Measurements from ENCODE around the gene SHOC1.
"Not testable (repeated sequence)": the region's sequence is repeated elsewhere in the genome, so short reads cannot be mapped to it uniquely, and the experiment has no call there.

SHOC1 gene

GRCh38 chr9:111805262-111805661, 10.5 kb upstream of the SHOC1 start:
- no peak for DNase-seq (ENCODE audit: low read depth)

DNA sequence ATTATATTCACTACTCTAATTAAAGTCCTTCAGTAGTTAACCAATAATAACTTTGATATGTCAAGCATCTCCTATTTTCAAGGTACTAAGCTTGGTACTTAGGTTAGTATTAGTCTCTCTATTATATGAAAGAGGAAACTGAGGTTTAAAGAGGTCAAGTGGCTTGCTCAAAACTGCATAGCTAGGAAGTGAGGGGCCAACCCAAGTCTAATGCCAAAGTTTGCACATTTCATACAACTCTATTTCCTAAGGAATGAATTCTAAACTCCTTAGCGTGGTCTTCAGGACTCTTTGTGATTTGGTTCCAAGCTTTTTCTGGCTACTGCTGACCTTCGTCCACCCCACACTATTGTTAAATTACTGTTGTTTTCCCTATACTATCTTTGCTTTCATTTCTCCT, 9.9 kb upstream of the SHOC1 start:
- no peak for DNase-seq (ENCODE audit: low read depth)

- DNase-seq (ENCODE audit: low read depth) = no peak
Observed at GRCh38 chr9:111803924-111804323, 9.2 kb upstream of the SHOC1 start.

GRCh38 chr9:111799915-111800526, 5.3 kb upstream of the SHOC1 start:
- DNase-seq (ENCODE audit: low read depth) = no peak

DNA sequence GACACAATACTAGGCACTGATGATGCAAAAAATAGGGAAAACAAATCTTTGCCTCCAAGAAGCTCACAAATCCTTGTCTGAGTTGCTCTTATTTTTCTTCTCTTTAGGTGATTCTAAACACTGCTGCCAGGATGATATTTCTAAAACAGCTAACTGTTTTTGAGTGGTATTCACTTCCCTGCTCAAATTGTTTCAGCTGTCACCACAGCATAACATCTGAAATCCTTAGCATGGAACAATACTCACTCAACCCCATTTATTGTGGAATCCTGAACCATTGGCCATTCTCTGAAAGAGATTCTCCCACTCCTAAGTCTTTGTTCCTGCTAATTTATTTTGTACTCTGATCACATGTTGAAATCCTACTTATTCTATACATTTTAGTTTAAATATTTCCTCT, 4.8 kb upstream of the SHOC1 start:
- no peak for DNase-seq (ENCODE audit: low read depth)

GRCh38 chr9:111798786-111799185, 4.0 kb upstream of the SHOC1 start:
- peak; percentile 42 for DNase-seq (ENCODE audit: low read depth)

- DNase-seq (ENCODE audit: low read depth) = no peak
Observed at GRCh38 chr9:111795557-111795839, 761 bp upstream of the SHOC1 start.

DNA sequence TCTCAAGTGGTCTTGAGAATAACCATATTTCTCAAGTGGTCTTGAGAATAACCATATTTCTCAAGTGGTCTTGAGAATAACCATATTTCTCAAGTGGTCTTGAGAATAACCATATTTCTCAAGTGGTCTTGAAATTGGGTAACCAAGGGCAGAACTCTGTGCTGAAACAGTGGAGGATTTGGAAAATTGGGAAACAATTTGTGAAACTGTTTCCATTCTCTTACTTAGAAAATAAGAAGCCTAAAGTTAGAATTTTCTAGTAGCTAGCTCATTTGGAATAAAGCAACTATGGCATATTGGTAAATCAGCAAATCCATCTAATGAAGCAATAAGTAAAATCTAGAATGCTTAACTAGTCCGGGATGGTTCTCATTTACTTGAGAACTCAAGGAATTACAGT, 2.9 kb downstream of the SHOC1 start:
- DNase-seq (ENCODE audit: low read depth) = not testable (repeated sequence)

- no peak for DNase-seq (ENCODE audit: low read depth)
Observed at GRCh38 chr9:111789881-111790280, 4.9 kb downstream of the SHOC1 start.

- DNase-seq (ENCODE audit: low read depth) = no peak
Observed at GRCh38 chr9:111783857-111784256, 10.9 kb downstream of the SHOC1 start.

GRCh38 chr9:111783424-111783823, 11.3 kb downstream of the SHOC1 start:
- DNase-seq (ENCODE audit: low read depth) = no peak

DNA sequence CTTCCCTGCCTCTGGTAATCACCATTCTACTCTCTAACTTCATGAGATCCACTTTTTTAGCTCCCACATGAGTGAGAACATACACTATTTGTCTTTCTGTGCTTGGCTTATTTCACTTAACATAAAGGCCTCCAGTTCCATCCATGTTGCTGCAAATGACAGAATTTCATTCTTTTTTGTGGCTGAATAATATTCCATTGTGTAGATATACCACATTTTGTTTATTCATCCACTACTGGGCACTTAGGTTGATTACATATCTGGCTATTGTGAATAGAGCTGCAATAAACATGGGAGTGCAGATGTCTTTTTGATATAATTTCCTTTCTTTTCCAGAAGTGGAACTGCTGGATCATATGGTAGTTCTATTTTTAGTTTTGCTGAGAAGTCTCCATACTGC, 28.7 kb downstream of the SHOC1 start:
- DNase-seq (ENCODE audit: low read depth) = no peak

DNA sequence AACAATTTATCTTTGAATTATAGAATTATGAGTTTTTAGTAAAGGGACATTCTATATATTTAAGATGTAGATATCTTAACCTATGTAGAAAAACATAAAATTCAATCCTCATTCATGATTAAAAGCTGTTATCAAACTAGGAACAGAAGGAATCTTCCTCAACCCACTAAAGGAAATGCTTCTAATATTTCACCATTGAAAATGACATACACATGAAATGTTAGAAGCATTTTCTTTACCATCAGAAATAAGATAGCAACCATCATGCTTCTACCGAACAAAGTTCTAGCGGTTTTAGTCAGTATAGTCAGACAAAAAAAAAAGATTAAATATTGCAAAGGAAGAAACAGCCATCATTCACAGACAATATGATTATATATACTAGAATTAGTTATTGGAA, 32.2 kb downstream of the SHOC1 start:
- DNase-seq (ENCODE audit: low read depth) = no peak

DNA sequence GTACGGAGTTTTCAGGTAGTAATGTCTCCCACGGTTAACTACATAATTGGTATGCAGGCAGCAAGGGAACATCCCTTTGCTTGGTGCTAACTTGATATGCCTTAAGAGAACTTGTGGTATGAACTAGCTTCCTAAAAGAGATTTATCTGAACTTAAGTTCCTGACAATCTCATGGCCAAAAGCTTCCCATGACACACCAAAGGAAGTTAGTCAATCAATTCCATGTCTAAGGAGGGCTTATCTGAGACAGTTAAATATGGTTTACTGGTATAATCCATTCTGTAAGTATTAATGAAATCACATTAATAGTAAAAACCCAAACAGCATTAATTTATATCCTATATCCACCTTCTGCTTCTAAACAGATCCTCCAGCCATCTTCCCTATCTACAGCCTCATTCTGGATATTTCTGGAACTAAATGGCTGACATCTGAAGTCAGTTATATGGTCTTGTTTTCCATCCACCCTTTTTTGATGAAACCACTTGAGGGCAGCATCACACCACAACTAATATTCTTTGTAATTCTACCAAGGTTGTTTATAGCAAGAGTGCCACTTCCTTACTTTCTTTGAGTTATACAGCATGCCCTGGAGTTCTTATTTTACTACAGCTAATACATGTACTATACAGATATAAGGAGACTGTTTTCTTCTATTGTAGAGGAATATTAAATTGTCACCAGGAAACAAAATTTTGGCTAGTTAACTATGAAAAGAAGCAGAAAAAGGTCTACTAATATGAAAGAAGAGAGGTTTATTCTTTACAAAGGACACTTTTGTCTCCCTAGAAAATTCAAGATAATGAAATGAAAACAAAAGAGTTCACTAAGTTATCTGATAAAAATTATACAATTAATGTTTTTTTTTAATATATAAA, 34.7 kb downstream of the SHOC1 start:
- DNase-seq (ENCODE audit: low read depth) = peak; percentile 80

- DNase-seq (ENCODE audit: low read depth) = no peak
Observed at GRCh38 chr9:111754800-111755199, 39.9 kb downstream of the SHOC1 start.

DNA sequence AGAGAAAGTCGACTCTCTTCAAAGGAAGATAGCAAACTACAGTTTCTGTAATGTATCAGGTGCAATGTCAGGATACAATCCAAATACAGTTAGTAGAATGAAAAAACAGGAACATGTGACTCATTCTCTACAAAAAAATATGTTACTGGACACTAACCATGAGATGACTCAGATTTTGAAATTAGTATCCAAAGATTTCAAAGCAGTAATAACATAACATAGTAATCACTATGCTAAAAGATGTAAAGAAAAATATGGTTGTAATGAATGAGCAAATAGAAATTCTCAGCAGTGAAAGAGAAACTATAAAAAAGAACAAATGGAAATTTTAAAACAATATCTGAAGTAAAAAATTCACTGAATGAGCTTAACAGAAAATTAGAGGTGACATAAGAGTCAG, 42.3 kb downstream of the SHOC1 start:
- peak; percentile 34 for DNase-seq (ENCODE audit: low read depth)

Data from fibroblast of gingiva (primary cell).